SU-DHL-6 (cell line): ENCODE data around the gene PCYOX1L.

Experiments used
- CTCF ChIP-seq: fragments of 200-600 bp; sonication (generic); IDR thresholded peaks from one replicate; pipeline ENCODE4 v1.5.1; 2017; ENCODE audit warnings: antibody characterized with exemption, mild to moderate bottlenecking, low read length, moderate library complexity; ENCODE audit not compliant: insufficient read depth, poor library complexity, severe bottlenecking
- EZH2phosphoT487 ChIP-seq: fragments of 200-600 bp; sonication (generic), shearing (Covaris generic); conservative IDR thresholded peaks from 2 replicates; pipeline ENCODE4 v1.6.1; 2018; ENCODE audit warnings: mild to moderate bottlenecking, antibody characterized with exemption, low read length, moderate library complexity, mixed read lengths

GRCh38 chr5:149379818-149380374 lies 22.1 kb downstream of the PCYOX1L start:
- TF ChIP-seq CTCF (no peak), EZH2phosphoT487 (no peak)
